ENCODE measurements around the gene LRRC58.
"Not testable (repeated sequence)": the region's sequence is repeated elsewhere in the genome, so short reads cannot be mapped to it uniquely, and the experiment has no call there.

Gene LRRC58

DNA sequence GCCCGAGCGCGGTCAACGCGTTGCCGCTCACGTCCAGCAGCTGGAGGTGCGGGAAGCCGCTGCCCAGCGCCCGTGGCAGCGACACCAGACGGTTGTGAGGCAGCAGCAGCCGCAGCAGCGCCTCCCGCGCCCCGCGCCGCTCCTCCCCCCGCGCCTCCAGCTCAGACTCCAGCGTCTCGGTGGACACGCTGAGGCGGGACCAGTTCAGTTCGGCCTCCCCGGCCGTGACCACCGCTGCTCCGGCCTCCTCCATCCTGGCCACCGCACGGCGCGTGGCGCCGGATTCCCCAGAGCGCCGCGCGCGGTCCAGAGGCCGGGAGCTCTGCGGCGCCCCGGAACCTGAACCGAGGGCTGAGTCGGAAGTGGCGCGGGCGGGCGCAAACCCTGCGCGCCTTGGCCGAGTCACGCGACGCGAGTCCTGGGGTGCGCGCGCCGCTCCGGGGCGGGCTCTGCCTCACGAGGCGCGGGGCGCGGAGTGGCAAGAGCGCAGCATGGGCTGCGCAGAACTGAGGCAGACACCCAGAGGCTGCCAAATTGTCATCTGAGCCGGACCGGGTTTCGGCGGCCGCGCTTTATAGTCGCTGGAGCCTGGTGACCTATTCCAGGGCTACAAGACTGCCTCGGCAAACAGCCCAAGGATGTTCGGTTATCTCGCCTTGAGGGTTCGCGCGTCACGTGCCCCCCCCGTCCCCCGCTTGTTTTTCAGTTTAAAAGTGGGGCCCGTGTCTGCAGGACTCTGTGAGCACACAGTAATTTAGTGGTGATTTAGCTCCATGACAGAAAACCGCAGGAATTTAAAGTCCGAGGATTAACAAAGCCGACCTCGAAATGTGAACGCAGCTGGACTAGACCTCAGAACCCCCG lies at the start of gene LRRC58:
Gene LRRC58 (minus strand): TSS at position 364 of the 864 bp plus-strand sequence. CDS start 111 bp downstream, at position 253.
- DNase-seq (ENCODE audit: low read depth), result peak; percentile 76

DNA sequence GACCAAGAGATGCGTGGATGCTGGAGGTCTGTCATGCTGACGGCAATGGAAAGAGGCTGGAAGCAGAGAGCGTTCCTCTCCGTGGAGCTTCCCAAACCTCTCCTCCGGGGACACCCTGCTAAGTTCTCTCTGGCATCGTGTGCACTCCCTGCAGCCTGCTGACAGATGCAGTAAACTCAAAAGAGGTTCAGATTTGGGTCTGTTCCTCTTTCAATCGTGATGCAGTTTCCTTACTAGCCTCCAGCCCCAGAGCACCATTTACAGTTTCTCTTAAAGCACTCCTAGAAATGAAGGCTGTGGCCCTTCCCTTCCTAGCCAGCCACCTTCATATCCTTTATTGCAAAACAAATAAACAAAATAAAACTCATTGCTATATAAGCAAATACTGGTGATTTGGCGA lies 47.3 kb upstream of the LRRC58 start:
- DNase-seq (ENCODE audit: low read depth), result no peak

DNA sequence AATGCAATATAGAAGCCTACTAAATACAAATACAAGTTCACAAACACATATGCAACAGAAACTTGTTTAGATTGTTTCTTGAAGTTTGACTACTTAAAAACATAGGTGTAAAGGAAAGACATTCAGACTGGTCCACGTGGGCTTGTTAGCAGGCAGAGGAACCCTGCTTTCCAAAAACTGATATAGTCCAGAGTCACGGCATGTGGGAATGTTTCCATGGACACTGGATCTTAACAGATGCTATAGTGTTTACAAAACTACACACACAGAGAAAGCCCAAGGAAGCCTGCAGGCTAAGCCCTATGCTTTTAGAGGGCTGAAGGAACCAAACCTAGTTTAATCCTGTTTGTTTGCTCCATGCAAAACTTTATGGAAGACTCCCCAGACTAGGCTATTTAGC lies 45.2 kb upstream of the LRRC58 start:
- DNase-seq (ENCODE audit: low read depth), result no peak

DNA sequence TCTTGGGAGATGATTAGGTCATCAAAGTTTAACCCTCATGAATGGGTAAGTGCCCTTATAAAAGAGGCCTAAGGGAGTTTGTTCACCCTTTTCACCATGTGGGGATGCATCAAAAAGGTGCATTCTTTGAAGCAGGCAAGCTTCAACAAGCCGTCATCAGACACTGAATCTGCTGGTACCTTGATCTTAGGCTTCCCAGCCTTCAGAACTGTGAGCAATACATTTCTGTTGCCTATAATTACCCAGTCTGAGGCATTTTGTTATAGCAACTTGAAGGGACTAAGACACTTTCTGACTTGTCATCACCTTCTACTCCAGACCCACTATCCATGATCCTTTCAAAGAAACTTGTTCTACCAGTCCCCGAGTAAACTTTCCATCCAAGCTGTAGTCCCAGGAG lies 44.6 kb upstream of the LRRC58 start:
- DNase-seq (ENCODE audit: low read depth), result no peak

DNA sequence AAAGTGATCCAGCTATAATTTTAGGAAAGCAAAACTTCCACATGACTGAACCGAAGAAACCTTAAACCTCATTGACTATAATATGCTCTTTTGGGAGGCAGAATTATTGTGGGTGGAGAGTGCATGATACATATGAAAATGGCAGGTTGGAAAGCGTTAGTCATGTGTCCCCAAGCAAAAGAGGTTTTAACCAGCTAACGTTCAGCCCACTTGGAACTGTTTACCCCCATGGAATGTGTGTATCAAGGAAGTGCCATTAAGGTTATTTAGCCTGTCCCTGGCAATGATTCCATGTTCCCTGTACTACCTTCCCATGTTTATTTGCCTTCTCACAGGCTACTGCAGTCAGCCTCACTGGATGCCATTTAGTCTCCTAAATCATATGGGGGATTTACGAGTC lies 44.1 kb upstream of the LRRC58 start:
- no peak for DNase-seq (ENCODE audit: low read depth)

DNA sequence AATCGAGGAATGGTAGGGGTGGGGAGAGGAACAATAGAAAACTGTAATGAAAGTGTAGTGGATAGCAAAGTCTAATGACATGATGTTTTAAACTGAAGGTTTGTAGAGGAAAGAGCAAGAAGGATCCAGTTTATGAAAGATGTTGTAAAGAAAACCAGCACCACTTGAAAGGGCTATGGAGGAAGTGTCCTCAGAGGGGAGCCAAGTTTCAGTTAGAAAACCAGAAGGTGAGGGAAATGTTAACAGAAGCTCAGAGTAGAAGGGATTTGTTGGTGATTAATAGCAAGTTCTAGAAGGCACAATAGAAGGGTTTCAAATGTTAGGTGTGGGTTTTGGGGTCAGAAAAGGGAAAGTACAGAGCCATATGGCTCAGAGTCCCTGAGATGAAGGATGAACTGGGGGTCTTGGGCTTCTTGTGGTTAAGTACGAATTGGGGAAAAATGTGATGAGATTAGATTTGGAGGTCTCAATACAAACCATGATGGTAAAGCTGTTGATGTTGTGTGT lies 33.8 kb upstream of the LRRC58 start:
- no peak for DNase-seq (ENCODE audit: low read depth)

DNA sequence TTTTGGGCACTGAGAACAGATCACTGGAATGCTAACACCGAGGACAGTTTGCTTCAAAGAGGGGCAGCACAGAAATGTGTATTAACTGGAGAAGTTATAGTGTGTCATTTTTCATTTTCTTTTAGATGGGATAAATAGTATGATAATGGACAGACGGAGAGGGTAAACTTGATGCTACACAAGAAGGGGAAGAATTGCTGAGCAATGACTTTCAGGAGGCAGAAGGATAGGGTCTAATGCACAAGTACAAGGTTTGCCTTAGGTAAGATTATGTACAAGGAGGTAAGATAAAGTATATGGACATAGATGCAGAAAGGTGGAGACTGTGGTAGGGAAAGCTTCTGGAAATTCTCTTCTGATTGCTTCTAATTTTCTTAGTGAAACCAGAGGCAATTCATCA lies 32.3 kb upstream of the LRRC58 start:
- DNase-seq (ENCODE audit: low read depth), result no peak

DNA sequence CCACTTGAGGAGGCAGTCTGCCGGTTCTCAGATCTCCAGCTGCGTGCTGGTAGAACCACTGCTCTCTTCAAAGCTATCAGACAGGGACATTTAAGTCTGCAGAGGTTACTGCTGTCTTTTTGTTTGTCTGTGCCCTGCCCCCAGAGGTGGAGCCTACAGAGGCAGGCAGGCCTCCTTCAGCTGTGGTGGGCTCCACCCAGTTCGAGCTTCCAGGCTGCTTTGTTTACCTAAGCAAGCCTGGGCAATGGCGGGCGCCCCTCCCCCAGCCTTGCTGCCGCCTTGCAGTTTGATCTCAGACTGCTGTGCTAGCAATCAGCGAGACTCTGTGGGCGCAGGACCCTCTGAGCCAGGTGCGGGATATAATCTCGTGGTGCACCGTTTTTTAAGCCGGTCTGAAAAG lies 28.8 kb upstream of the LRRC58 start:
- not testable (repeated sequence) for DNase-seq (ENCODE audit: low read depth)

DNA sequence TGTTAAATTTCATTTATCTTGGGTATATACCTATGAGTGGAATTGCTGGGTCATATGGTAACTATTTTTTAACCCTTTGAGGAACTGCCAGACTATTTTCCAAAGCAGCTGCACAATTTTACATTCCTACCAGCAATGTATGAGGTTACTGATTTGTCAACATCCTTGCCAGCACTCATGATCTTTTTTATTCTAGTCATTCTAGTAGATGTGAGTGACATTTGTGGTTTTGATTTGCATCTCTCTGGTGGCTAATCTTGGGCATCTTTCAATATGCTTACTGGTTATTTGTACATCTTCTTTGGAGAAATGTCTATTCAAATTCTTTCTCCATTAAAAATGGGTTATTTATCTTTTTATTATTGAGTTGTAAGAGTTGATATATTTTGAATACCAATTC lies 21.3 kb upstream of the LRRC58 start:
- DNase-seq (ENCODE audit: low read depth), result no peak

DNA sequence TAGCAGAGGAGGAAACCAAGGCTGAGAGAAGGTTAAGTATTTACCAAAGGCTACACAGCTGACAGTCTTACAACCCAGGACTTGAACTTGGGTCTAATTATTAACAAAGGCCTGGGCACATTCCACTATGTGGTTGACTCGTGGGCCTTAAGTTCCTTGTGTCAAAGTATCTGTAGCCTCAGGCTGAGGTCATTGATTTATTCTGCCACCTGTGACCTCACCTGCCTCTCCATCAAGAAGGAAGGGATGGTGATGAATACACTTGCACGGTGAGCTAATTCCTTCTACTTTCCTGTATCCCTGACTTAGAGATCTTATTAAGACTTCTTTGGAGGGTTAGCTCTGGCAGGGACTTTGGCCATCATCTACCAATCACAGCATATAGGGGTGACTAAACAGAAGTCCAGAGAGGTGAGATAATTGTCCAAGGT lies 19.9 kb upstream of the LRRC58 start:
- DNase-seq (ENCODE audit: low read depth), result no peak

DNA sequence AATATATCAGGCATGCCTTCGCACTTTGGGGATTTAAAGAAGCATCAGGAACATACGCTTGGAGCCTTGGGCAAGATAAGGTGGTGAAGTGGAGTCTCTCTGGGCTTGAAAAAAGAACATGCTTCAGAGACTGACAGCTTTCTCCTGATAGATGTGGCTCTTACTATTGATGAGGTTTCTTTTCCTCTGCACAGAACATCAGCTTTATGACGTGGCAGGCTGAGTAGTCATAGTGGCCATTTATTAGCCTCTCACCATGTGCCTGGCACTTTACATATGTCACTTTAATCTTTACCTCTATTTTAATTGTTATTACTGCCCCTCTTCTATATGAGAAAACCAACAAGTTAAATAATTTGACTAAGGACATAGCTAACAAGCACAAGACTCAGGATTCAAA lies 19.0 kb upstream of the LRRC58 start:
- DNase-seq (ENCODE audit: low read depth), result no peak

DNA sequence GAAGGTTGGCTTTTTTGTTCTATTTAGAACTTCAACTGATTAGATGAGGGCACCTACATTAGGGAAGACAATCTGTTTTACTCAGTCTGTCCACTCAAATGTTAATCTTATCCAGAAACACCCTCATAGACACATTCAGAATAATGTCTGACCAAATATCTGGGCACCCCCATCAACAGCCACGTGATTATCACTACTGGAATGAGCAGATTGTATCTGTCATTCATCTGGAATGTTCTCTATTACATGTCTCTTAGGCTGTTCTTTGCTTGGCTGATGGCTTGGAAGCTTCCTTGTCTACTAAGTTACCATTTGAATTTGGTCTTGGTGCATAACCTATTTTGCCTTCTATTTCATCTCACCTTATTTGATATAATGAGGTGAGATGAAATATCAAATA lies 15.7 kb upstream of the LRRC58 start:
- no peak for DNase-seq (ENCODE audit: low read depth)

DNA sequence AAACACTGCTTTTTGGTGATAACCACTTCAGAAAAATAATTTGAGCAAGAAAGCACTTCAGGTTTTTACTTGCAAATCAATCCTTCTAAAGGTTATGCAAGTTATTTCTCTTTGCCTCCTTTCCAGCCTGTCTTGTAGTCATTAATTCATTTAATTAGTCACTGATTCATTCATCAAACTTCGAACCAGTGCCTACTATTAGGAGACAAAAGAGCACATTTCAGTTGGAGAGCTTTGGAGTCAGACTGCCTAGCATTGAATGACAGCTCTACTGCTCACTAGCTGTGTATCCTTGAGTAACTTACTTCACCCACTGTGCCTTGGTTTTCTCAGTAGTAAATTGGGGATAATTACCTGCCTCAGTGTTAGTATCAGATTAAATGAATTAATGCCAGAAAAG lies 14.9 kb upstream of the LRRC58 start:
- DNase-seq (ENCODE audit: low read depth), result no peak

DNA sequence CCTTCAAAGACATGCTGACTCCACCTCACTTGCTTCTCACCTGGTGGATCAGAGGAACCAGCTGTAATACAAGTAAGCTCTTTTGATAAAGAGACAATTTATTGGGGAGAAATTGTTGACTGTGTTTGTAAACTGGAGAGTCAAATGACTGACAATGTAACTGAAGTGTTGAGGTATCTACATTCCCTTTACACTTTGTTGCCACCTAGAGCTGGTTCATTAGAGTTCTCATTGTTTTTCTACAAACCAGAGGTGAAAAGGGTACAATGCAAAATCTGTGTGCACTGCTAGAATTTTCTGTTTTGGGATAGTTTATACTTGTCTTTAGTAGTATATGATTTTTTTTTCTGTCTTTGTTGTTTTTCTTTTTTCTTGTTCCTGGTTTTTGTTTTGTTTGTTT lies 8.7 kb upstream of the LRRC58 start:
- no peak for DNase-seq (ENCODE audit: low read depth)

DNA sequence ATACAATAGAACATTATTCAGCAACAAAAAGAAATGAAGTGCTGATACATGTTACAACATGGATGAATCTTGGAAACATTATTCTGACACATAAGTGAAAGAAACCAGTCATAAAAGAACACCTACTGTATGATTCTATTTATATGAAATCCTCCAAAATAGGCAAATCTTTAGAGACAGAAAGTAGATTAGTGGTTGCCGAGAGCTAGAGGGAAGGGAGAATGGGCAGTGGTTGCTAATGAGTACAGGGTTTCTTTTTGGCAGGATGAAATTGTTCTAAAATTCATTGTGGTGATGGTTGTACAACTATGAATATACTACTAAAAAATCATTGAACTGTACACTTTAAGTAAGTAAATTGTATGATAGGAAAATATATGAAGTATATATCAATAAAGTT lies 6.3 kb upstream of the LRRC58 start:
- DNase-seq (ENCODE audit: low read depth), result no peak

DNA sequence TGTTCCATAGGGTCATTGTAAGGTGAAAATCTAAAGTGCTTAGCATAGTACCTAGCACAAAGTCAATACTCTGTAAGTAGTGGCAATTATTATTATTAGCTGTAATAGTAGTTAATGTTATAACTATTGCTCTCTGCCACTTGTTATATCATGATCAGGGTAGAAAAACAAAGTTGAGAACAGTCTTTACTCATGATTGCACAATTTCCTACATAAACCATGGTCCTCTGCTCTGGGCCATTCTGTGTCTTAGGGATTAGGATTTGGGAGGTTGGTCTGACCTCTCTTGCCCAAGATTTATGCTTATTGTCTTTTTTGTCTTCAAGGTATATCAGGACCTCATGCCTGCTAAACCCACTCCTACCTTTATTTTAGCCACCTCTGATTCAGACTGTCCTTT lies 4.3 kb upstream of the LRRC58 start:
- no peak for DNase-seq (ENCODE audit: low read depth)

DNA sequence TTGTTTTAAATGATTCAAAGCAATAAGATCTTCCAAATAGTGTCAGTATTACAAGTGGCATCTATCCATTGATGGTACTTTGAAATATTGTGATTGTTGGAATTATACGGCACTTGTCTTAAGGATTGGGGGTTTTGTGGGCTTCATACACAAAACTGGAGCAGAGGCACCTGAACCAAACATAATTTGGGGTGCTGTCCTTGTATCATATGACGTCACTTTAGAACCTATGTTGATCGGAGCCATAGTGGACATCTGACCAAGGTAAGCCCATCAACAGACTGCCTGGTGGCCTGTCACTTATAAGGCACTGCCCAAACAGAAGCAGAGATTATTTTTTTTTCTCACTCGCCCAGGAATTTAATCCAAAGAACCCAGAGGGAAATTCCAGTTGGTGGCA lies 2.9 kb upstream of the LRRC58 start:
- DNase-seq (ENCODE audit: low read depth), result no peak

DNA sequence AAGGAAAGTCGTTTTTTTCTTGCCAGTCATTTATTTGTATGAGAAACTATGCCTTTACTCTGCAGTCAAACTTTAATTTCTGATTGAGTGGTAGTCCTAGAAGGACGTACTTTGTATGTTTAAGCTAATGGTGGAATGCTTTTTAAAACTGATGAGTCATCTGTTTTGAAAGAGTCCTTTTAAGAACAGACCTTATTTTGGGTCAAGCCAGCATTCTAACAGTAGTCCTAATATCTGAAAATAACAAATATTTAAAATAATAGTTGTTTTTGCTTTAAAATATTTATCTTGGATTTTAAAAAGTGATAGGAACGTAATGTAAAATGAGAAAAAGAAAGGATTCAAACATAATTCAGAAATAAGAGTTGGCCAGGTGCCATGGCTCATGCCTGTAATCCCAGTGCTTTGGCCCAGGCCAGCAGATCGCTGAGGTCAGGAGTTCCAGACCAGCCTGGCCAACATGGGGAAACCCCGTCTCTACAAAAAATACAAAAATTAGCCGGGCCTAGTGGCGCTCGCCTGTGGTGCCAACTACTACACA lies 1.3 kb upstream of the LRRC58 start:
- DNase-seq (ENCODE audit: low read depth), result no peak

DNA sequence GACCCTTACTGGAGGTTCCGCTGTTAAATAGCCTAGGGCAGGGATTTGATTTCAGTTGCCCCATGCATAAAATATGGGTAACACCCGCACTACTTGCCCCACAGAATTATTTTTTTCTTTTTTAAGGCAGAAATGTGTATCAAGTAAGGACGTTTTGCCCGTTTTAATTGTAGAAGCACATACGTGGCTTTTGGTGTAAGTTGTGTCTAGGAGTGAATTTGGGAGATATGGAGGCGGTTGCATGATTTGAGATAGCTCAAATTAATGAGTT lies 636 bp upstream of the LRRC58 start:
- no peak for DNase-seq (ENCODE audit: low read depth)

DNA sequence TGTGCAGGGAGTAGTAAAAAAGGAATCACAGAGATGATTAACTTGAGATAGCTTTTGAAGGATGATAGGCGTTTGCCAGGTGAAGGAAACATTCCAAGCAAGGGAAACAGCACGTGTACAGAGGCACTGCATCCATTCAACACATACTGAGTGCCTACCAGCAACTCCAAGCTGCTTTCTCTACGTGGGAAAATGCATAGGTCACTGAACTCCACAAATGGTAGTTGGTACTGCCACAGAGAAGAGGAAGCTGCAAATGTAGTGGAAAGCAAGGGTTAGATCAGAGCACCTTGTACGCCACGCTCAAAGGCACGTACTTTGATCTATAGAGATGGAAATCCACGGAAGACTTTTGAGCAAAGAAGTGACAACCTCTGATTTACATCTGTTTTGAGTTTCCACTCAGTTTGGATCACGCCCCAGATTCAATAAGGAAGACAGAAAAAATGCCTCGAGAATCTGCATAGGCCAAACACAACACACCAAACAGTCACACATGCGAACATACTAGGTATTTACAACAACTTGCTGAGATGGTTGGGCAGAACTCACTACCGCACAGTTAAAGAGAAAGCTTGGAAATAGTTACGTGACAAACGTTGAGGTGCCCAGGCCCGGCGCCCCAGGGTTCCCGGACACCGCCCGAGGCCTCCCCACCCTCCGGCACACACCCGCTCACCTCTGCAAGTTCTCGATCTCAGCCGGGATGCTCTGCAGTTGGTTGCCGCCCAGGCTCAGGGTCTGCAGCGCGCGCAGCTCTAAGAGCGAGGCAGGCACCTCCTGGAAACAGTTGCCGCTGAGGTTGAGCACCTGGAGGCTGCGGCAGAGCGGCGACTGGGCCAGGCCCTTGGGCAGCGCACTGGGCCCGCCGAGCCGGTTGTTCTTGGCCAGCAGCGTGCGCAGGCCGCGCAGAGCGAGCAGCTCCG lies 826 bp downstream of the LRRC58 start:
- DNase-seq (ENCODE audit: low read depth), result peak; percentile 15

DNA sequence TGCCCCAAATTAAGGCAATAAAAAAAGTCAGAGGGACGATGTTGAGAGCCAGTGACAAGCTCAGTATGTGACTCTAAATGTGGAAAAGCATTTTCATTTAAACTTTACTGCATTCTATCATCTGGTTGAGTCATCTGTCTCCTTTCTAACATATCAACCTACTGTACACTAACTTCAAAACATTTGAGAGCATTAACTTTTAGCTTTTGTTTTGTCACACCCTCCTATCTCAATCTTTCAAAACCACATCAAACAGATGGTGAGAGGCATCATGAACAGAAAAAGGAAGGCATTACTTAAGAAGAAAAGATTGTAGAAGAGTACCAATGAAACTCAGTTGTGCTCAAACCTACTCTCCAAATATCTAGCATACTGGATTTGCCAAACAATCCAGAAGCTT lies 4.8 kb downstream of the LRRC58 start:
- no peak for DNase-seq (ENCODE audit: low read depth)

DNA sequence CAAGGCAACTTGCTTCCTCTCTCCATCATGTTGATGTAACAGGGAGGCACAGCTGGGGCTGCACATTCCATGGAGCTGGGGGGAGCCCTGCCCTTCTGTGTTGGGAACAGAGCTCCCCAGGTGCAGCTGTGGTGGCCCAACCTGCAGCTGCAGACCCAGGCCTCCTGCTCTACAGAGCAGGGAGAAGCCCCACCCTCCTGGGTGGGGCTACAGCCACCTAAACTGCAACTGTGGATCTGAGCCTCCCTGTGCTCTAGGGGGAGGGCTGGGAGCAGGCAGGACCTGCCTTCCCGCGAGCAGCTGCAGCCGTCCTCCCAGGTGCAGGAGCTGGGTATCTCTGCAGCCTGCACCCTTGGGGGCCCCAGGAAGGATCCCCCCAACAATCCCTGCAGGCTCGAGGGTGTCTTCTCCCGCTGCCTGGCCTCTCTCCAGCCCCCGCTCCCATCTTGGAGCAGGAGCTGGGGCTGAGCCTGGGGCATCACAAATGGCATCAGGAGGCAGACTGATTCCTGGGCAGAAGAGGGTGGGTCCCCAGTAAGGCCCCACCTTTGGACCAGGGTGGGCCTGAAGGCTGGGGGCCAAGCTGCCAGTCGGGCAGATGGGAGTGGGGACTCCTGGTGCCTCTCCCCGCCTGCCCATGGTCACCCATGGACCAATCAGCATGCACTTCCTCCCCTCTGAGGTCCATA lies 7.4 kb downstream of the LRRC58 start:
- no peak for DNase-seq (ENCODE audit: low read depth)
